ENCODE data around the gene ZFP64. TPM values are rescaled to one million over a fixed set of nuclear protein-coding genes. Genes with fewer than 3 reads are reported as not detected.
A peak's percentile ranks its signal among the peaks of the same experiment; 100 is the strongest.
"Not testable (repeated sequence)": the region's sequence is repeated elsewhere in the genome, so short reads cannot be mapped to it uniquely, and the experiment has no call there.

ZFP64 gene
- polyA plus RNA-seq, 1 donor: 22.0 TPM

DNA sequence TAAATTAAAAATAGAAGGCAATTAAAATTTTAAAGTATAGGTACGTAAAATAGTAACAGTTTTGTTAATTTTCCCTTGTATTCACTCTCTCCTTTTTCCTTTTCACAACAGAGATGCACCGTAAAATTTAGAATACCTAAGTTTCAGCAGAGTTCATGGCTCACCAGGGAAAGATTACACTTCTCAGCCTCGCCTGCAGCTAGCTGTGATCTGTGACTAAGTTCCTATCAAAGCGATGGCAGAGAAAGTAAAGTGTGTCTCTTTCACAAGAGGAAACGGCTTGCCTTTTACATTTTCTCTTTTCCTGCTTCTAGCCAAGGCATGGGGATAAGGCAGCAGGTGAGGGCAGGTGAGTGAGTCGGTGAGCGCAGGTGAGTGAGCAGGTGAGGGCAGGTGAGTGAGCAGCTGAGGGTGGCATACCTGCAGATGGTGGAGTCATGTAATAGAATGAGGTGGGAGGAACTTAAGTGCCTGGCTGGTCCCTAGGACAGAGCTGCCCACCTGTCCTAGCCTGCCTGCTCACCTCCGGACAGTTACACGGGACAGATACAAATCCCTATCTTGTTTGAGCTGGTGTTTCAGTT lies 30.9 kb downstream of the ZFP64 start:
- no peak for DNase-seq

DNA sequence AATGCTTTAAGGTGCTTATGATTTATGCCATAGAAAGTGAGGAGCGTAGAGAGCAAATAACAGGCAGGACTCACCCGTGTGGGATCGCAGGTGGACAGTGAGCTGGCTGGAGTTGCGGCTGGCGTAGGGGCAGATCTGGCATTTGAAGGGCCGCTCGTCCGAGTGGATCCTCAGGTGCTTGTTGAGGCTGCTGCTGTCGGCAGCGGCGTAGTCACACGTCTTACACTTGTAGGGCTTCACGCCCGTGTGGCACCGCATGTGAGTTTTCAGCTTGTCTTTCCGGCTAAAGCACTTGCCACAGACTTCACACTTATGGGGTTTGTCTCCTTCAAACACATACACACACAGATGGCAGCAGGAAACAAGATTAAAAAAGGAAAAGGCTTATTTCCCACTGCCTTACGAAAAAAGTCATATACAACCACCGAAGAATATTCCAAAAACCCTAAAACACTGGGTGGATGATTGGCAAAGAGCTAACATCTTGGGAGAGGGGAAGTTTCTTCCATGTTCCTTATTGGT lies 31.5 kb downstream of the ZFP64 start:
- DNase-seq: no peak

DNA sequence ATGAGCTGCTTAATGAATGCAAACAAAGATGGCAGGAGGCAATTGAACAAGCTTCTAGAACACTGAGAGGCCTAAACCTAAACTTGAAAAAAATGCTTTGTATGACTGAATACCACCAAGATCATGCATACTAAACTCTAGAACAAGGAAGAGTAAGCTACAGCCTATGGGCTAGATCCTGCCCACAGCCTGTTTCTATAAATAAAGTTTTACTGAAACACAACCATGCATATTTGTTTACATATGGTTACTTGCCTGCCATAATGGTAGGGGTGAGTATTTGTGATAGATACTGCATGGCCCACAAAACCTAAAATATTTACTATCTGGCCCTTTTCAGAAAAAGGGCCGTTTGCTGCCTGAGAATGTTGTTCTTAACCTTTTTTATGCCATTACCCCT lies 37.0 kb downstream of the ZFP64 start:
- no peak for DNase-seq

DNA sequence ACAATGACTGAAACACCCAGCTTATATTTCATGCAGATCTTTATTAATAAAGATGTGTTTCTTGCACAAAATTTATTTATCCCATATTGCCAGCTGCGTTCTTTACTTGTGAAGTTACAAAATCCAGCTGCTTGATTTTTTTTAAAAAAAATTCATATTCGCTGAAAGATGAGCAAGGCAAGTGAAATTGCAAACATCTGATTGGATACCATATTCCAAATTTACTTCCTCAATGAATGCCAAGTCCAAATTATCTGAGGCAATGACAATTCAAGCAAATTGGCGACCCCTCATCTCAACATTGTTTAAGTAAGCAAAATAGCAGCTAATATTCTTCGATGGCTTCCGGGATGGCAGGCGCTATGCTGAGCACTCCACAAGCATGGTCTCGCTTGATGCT lies 37.7 kb downstream of the ZFP64 start:
- no peak for DNase-seq

DNA sequence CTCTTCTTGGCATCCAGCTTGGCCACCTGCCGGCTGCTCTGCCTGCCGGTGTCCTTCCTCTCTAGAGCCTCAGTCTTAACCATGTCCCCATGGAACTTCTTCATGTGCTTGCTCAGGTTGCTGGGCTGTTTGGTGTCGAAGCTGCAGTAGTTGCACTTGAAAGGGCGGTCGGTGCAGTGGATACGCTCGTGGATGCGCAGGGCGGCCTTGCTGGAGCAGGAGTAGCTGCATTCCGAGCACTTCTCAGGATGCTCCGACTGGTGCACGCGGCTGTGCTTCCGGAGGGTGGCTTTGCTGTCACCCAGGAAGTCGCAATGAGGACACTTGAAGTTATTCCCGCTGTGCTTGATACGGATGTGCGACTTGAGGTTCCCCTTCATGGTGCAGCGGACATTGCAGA lies 38.7 kb downstream of the ZFP64 start:
- DNase-seq: no peak

DNA sequence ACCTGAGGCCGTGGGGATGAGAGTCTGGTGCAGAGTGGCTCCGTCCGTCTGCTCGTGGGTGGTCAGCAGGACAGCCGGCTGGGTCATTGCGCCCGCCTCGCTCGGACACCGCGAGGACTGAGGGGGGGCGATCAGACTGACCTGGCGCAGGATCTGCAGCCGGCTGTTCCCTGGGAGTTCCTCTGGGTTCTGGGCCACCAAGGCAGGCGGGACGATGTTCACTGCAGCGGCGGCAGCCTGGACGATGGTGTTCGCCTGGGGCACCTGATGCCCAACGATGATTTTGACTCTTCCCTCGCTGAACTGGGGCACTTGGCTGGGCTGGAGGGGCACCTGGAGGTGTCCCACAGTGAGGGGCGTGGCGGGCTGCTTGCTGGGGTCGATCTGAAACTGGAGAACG lies 39.2 kb downstream of the ZFP64 start:
- DNase-seq: no peak

DNA sequence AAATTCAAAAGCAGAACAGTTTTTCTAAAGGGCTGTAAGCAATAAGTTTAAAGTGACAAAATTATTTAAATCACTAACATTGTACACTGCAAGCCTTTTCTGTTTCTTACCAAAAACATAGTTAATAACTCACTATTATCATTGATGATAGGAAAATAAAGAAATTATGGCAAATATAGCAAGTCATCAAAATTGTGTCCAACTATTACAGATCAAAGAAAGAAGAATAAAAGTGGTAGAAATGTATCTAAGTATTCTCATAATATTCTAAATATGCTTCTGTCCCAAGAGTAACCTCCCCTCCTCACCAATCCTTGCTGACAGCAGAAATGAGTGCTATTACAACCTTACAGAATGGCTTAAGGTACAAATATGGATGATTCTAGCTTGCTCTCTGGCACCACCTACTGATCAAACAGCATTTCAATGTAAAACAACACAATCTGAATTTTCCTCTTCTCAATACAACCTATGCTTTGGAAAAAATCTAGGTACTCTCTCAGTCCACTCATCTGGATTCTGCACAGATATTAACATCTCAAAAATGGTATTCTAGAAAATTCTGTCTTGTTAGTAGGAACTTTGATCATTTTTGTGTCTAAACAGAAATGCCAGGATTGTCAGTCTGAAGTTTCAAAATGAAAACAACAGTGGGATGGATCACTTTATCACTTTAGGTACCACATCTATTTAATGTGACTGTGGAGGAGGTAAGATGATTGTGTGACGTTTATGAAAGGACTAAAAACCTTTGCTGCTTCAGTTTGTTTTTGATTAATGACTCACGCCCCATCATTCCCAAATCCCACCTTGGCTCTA lies 40.9 kb downstream of the ZFP64 start:
- peak; percentile 50 for DNase-seq

DNA sequence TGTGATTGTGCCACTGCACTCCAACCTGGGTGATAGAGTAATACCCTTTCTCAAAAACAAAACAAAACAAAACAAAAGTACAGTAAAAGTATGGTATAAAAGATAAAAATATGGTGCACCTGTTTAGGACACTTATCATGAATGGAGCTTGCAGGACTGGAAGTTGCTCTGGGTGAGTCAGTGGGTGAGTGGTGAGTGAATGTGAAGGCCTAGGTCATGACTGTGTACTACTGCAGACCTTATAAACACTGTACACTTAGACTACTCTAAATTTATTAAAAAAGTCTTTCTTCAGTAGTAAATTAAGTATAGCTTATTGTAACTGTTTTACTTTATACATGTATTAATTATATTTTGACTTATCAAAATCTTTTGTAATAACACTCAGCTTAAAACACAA lies 46.0 kb downstream of the ZFP64 start:
- DNase-seq: no peak

DNA sequence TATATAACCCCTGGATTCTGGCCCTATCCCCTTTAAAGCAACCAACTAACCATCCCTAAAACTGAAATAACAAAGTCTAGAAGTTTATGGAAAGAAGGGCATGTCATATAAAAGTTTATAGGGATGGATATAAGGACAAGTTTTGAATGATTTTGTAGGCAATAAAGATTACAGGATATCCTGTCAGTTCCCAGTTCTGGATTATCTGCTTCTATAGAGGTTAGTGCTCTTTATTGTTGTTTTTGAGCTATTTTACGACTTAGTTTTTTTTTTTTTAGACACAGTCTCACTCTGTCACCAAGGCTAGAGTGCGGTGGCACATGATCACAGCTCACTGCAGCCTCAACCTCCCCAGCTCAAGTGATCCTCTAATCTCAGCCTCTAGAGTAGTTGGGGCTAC lies 48.3 kb downstream of the ZFP64 start:
- DNase-seq: no peak

DNA sequence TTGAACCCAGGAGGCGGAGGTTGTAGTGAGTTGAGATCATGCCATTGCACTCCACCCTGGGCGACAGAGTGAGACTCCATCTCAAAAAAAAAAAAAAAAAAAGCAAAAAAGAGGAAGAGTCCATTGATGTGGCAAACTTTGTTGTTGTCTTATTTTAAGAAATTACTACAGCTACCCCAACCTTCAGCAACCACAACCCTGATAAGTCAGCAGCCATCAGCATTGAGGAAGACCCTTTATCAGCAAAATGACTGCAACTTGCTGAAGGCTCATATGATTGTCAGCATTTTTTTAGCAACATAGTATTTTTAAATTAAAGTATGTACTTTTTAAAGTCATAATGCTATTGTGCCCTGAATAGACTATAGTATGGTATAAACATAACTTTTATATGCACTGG lies 48.8 kb downstream of the ZFP64 start:
- no peak for DNase-seq

DNA sequence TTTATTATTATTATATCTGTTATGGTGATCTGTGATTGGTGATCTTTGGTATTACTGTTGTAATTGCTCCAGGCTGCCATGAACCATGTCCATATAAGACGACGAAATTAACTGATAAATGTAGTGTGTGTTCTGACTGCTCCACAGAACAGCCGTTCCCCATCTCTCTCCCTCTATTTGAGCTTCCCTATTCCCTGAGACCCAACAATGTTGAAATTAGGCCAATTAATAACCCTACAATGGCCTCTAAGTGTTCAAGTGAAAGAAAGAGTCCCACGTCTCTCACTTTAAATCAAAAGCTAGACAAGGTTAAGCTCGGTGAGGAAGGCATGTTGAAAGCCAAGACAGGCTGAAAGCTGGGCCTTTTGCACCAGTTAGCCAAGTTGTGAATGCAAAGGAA lies 51.6 kb downstream of the ZFP64 start:
- DNase-seq: no peak

DNA sequence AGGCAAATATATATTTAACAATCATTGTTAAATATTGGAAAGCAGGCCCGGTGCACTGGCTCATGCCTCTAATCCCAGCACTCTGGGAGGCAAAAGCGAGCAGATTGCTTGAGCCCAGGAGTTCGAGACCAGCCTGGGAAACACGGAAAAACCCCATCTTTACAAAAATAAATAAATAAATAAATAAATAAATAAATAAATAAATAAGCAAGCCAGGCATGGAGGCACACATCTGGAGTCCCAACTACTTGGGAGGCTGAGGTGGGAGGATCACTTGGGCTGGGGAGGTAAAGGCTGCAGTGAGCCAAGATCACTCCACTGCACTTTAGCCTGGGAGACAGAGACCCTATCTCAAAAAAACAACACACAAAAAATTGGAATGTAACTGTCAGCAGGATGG lies 53.7 kb downstream of the ZFP64 start:
- no peak for DNase-seq

DNA sequence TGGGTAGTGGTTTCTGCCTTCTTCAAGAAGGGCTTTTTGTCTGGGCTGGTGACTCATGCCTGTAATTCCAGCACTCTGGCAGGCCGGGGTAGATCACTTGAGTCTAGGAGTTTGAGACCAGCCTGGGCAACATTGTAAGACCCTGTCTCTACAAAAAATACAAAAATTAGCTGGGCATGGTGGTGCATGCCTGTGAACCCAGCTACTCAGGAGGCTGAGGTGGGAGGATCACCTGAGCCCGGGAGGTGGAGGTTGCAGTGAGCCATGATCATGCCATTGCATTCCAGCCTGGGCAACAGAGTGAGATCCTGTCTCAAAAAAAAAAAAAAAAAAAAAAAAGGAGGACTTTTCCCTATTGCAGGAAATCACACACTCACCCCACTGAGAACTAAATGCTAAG lies 57.9 kb downstream of the ZFP64 start:
- DNase-seq: not testable (repeated sequence)

DNA sequence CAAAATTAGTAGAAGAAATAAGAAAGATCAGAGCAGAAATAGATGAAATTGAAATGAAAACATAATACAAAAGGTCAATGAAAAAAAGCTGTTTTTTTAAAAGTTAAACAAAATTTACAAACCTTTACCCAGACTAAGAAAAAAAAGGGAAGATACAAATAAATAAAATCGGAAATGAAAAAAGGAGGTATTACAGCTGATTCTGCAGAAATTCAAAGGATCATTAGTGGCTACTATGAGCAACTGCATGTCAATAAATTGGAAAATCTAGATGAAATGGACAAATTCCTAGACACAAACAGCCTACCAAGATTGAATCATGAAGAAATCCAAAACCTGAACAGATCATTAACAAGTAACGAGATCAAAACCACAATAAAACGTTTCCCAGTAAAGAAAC lies 59.2 kb downstream of the ZFP64 start:
- DNase-seq: no peak

DNA sequence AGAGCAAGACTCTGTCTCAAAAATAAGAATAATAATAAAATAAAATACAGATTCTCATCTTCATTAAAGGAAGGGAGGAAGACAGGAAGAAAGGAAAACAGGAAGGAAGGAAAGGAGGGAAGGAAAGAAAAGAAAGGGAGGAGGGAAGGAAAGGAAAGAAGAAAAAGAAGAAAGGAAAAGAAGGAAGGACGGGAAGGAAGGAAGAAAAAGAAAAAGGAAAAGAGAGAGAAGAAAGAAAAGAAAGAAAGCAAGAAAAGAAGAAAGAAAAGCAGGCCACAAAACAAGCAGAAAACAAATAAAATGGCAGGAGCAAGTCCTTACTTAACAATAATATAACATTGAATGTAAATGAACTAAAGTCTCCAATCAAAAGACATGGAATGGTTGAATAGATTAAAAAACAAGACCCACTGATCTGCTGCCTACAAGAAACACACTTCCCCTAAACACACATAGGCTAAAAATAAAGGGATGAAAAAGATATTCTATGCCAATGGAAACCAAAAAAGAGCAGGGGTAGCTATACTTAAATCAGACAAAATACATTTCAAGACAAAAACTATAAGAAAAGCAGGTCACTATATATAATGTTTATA lies 60.4 kb downstream of the ZFP64 start:
- no peak for DNase-seq

DNA sequence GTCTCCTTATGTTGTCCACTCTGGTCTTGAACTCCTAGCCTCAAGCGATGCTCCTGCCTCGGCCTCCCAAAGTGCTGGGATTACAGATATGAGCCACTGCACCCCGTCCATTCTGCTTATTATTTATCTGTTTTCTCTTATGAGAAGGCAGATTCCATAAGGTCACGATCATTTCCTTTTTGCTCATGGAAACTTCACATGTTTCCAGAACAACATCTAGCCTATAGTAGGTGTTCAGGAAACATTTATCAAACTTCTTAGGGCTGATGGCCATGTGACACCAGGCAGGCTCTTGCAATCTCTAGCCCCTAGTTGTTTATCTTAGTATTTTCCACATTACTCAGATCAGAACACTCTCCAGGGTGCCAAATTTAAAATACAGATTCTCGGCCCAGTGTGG lies 61.2 kb downstream of the ZFP64 start:
- DNase-seq: no peak

DNA sequence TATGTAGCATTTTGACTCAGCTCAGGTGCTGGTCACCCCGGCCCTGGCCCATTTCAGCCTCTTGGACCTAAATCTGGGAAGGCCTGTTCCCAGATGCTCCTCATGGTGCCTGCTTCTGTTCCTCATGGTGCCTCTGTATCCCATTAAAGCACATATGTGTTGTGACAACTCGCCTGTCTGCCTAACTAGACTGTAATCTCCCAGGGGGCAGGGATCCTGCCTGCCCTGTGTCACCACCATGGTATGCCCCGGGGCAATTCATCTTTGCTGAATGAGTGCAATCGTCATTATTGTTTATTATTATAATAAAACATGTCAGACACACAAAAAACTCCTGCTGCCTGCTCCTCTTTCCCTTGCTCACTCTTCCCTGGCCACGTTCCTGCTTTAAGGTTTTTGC lies 62.0 kb downstream of the ZFP64 start:
- no peak for DNase-seq

DNA sequence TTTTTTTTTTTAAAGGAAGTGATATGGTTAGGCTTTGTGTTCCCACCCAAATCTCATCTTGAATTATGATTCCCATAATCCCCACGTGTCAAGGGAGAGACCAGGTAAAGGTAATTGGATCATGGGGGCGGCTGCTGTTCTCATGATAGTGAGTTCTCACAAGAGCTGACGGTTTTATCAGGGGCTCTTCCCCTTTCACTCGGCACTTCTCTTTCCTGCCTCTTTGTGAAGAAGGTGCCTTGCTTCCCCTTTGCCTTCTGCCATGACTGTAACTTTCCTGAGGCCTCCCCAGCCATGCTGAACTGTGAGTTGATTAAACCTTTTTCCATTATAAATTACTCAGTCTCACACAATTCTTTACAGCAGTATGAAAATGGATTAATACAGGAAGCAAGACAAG lies 64.3 kb downstream of the ZFP64 start:
- DNase-seq: no peak

DNA sequence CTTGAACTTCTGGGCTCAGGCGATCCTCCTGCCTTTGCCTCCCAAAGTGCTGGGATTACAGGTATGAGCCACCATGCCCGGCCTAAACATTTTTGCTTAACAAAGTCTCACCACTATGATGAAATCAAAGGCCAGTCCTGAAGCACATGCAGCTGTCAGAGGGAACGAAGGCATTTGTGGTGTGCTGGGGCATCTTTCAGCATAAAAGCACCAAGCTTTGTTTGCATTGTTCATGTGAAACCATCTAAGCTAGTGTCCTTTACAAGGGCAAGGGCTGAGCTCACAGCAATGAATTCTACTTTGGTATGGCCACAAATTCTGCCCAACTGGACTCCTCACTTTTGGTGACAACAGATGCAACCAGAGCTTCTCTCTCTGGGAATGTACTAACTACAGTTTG lies 66.8 kb downstream of the ZFP64 start:
- no peak for DNase-seq

DNA sequence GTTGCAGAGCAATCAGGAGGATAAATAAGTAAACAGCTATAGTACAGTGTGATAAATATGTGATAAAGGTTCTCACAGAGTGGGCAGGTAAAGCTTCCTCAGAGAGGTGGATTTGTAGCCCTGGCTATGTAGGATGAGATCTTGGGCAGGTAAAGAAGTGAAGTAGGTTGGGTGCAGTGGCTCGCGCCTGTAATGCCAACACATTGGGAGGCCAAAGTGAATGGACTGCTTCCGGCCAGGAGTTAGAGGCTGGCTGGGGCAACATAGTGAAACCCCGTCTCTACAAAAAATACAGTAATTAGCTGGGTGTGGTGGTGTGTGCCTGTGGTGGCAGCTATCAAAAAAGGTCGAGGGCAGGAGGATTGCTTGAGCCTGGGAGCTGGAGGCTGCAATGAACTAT lies 72.9 kb downstream of the ZFP64 start:
- DNase-seq: no peak

DNA sequence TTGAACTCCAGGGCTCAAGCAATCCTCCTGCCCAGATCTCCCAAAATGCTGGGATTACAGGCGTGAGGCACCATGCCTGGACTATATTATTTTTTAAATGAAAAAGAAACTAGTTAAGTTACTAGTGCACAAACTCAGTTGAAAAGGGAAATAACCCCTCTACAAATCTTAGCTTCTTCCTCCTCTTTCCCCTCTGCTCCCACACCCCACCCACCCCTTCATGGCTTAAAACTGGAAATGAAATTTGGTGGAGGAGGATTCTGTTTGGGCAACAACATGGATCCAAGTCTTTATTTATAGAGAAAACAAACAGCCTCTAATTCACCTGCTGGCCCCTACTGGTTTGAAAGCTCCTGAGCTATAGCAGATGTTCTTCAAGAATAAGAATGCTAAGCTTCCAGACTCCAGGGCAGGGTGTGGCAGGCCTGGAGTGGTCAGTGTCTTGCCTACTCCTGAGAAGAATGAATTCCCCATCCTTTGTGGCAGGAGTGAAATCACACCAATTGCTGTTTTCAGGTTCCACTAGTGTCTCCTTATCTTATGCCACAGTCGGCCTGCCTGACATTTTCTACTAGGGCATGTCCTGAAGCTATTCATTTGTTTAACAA lies 73.5 kb downstream of the ZFP64 start:
- no peak for DNase-seq

DNA sequence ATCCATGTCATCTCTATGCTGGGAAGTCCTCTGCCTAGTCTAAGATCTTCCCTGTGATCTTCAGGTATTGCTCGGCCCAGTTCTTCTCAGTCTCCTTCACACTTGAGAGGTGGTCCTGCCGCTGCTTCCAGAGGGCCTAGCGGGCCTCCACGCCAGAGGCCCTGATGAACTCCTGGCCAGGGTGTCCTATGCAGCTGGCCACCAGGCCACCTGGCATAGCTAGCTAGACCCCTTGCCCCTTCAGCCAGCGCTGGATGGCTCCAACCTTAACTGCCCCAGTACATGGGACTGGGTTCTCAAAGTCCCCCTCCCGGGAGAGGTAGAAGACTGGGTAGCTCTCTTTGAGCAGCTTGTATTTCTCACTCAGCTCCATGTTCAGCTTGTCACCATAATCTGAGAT lies 81.1 kb downstream of the ZFP64 start:
- no peak for DNase-seq
